Measurements from ENCODE around the gene MYO1D.

MYO1D gene

DNA sequence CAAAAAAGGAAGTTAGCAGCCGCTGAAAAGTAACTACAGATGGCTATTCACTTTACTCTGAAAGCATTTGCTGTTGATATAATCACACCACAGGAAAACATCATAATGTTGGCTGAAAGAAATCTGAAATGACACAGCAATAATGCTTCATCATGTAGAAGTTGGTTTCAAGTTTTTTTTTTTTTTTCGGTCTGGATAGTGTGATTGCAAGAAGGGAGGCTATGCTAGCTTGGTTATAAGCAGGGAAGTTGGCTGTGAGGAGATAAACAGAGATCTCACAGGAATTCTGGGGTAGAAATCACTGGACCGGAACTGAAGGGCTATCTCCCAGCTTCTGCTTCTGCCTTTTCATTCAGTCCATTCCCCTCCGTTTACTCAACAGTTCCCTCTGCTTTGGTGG is 57.9 kb downstream of the MYO1D start:
- DNase-seq (ENCODE audit: low read depth), result peak; percentile 47

DNA sequence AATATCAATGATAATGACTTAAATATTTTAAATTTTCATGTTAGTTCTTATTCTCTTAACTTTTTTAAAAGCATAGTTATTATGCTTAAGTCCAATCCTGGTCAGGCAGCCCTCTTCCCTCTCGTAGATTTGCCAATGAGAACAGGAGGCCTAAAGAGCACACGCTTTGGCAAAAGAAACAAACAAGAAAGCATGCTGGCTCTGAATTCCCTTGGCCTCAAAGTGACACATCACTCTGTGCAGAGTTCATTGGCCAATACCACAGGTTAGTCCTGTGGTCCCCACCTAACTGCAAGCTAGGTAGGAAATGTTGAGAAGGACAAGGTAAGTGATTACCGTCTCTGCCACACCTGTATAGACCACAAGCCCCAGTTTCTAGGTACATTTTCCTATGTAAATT is 61.5 kb downstream of the MYO1D start:
- no peak for DNase-seq (ENCODE audit: low read depth)

DNA sequence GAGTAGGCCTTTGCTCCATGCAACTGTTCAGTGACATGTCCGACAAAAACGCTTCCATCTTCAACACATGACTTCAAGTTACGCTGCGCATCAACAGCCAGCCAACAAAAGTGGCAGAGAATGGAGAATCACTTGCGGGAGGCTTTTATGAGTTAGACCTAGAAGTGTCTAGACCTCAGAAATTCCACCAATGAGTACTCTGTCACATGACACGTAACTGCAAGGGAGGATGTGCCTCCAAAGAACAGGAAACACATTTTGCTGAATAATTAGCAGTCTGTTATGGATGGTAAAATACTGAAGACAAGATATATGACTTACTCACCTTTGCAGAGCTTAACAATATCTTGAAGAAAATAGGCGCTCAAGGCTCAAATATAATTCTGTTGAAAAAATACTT is 62.1 kb downstream of the MYO1D start:
- no peak for DNase-seq (ENCODE audit: low read depth)

DNA sequence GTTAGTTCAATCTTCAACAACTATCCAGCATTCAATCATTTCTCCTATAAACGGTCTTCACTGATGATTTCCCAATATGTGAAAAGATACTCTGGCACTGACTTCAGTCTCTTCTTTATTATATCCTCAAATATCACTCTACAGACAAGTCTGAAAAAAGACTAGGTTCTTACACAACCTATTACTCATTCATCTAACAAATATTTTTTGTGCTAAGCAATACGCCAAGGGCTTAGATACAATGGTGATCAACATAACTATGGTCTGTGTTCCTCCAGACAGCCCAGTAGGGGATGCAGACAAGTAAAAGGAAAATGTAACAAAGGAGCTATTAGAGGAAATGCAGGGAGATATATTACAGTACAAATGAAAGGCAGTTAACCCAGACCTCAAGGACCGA is 63.9 kb downstream of the MYO1D start:
- peak; percentile 63 for DNase-seq (ENCODE audit: low read depth)

DNA sequence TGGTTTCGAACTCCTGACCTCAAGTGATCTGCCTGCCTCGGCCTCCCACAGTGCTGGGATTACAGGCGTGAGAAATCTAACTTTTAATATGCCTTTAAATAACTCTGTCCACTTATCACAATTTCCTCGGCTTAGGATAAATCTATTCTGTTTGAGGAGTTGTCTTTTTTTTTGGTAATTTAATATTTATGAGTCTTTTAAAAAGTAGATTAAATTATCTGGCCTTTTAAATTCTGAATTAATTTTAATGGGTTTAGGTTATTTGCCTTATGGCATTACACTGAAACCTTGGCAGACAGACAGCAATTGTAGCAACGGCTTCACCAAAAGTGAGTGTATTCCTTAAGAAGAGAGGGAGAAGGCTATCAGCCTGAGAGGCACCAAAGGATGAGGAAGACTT is 66.2 kb downstream of the MYO1D start:
- no peak for DNase-seq (ENCODE audit: low read depth)

DNA sequence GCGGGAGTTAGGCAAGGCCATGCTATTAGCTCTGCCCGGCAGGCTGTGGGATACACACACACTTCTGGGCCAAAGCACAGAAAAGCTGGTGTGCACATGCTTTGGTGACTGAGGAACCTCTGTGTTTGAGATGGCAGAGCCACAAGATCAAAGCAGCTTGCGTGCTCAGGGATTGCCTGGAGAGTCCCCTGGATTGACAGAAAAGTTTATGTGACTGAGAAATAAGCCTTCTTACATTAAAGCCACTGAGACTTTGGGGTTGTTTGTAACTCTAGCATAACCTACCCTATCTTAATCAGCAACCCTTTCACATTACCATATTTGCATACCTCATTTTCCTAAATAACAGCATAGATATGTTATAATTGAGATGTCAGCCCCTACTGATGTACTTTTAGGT is 69.3 kb downstream of the MYO1D start:
- no peak for DNase-seq (ENCODE audit: low read depth)

DNA sequence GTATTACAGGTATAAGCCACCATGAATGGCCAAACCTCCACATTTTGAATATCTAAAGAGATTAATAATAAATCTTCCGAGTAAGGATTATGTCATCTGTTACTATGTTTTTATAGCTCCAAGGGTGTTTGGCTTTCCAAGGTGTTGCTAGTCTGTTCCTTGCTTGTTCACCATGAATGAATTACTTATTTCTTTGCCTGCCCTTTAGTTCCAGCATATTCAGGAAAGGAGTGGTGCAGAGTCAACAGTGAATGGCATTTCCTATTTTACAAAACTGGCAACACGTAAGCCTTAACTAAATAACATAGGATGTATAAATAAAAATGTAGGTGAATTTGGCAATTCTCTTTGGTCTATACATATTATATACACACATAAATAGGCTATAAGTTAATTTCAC is 70.3 kb downstream of the MYO1D start:
- DNase-seq (ENCODE audit: low read depth), result no peak

DNA sequence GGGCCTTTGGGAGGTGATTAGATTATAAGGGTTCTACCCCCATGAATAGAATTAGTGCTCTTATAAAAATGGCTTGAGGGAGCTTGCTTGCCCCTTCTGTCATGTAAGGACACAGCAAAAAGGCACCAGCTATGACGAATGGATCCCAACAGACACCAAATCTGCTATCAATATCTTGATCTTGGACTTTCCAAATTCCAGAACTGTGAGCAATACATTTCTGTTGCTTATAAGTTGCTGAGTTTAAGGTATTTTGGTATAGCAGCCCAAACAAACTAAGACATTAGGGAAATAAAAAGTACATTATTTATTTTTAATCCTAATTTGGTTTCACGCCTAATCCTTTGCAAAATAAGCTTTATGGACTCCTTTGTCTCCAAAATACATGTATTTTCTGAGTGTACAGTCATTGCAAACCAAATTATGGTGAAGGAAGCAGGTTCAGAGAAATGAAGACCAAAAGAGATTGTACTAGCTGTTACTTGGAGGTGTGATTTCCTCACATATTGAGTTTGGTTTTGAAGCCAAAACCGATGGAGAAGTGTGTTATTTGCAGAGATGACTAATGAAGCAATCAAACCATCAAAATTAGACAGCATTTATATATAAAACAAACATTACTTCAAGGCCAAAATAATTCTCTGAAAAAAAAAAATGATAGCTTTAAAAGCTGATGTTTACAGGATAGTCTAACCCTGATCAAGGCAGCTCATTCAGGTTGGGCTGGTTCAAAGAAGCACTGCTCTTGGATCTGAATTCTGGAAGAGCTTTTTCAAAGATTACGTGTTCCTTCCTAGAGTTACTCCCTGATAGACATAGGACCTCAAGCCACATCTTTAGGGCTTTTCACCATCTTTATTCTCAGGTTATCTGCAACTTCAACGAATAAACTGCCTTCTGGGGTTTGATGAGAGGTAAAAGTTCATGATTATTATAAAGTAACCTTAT is 71.6 kb downstream of the MYO1D start:
- DNase-seq (ENCODE audit: low read depth), result no peak

DNA sequence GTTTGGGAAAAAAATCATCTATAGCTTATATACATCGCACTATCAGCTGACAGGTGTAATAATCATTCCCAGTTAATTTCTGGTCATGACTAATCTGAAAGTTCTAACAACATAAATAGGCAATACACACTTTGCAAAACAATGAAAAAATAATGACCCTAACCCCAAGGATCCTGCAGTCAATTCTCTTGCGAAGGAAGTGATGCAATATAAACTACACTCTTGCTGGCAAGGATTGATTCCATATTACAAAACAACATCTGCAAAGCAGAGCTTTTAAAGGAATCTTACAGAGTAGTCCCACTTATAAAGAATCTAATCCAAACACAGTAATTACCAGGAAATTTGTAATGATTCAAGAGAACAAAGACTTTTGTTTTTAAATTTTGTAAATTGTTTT is 73.4 kb downstream of the MYO1D start:
- DNase-seq (ENCODE audit: low read depth), result no peak

DNA sequence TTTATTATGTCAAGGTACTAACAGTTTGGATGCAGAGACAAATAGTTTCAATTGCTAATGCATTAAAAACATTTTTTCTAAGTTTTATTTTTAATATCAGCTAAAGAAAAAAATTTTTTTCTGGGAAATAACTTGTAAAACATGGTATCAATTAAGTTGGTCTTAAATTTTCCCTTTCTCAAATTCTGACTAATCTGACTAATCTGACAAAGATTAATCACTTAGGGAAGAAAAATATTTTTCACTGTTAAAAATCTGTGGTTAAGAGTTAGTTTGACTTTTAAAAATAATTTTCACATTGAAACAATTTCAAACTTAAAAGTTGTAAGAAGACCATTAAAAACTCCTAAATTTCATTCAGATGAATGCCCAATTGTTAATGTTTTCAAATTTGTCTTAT is 74.6 kb downstream of the MYO1D start:
- DNase-seq (ENCODE audit: low read depth), result no peak

DNA sequence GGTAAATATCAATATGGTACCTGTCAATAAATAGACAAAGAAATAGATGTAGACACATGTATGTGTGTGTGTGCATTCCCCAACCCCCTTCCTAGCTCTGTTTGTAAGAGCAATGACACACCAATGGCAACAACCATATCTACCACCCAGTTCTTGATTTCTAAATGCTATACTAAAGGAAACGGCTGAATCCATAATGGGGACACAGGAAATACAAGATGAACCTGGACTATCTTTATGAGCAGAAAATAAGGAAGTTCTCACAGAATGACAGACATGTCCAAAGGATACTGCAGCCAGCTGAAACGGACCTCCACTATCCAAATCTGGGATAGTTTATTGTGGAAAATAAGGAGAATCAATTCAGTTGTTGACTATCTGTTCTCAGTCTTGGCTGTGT is 75.3 kb downstream of the MYO1D start:
- no peak for DNase-seq (ENCODE audit: low read depth)

DNA sequence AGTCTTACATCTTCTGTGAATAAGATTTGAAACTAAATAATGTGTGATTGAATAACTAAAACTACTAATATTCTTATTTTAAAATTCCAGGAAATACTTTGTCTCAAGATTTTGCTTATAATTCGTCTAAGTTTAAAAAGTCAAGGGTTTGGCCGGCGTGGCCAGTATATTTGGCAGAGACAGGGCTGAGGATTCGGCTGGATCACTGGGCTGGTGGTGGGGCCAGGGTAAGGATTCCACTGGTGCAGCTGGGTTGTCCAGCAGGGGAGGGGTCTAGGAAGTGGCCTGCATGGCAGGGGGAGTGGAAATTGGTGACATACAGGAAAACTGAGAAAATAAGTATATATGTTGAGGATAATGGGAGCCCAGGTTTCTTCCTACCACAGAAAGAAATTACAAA is 75.7 kb downstream of the MYO1D start:
- no peak for DNase-seq (ENCODE audit: low read depth)

DNA sequence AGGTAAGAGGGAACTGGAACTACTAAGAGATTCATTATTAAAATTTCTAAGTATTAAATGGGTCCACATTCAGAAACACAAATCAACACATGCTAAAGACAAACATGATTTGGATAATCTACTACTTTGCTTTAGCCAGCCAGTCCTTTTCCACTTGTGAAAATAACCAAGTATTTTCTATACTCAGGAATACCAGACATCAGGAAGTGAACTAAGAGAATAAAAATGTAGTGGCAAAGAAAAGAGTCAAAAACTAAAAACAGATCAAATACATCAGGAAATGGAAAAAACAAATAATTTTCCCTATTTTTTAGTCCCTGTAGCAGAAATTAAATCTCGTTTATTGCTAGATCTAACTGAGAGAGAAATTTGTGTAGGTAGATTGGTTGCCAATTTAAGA is 78.0 kb downstream of the MYO1D start:
- DNase-seq (ENCODE audit: low read depth), result no peak

DNA sequence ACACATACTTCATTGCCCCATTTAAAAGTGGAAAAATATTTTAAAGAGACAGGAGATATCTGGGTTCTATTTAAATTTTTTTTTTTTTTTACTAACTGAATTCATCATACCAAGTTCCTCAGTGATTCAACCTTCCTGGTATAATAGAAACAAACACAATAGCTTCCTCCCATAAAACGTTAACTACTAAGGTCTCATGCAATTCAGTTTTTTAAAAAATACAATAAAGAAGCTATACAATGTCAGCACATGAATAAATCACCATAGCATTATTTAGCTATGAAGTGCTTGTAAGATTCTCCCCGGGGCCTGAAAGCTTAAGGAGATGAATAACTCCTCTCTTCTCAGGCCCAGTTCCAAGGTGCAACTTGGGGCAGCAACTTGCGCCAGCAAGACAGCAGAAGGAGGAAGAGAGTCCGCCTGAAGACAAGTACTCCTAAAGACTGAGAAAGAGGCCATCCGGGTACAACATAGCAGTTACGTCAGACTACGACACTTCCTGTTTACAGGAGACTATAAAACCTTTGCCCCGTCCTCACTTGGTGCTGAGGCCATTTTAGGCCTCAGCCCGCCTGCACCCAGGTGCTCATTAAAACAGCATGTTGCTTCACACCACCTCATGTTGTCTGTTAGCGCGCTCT is 81.5 kb downstream of the MYO1D start:
- DNase-seq (ENCODE audit: low read depth), result no peak

DNA sequence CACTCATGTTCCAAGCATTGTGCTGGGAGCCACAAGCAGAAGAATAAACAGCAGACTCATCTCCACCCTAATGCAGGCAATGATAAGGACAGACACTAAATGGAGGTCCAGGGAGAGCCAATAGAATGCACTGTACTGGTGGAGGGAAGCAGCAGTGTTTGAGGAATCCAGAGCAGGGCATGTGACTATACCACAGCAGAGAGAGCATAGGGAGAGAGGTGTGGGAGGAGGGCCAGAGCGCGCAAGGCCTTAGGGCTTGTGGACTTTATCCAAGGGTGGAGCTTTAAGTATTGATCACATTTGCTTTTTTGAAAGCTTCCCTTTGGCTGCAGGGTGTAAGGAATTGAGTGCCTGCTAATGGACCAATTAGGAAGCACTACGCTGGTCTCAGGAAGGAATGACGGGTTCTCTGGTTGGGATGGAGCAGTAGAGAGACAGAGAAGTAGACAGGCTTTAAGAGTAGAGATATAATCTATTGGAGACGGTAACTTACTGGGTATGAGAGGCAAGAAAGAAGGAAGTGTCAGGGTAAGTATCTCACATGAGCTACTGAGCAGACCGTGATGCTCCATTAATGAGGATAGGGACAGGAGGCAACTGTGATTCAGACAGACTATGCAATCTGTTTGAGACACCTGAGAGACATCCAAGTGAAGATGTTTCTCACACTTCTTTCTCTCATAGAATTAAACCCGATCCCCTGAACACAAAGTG is 82.2 kb downstream of the MYO1D start:
- DNase-seq (ENCODE audit: low read depth), result no peak

DNA sequence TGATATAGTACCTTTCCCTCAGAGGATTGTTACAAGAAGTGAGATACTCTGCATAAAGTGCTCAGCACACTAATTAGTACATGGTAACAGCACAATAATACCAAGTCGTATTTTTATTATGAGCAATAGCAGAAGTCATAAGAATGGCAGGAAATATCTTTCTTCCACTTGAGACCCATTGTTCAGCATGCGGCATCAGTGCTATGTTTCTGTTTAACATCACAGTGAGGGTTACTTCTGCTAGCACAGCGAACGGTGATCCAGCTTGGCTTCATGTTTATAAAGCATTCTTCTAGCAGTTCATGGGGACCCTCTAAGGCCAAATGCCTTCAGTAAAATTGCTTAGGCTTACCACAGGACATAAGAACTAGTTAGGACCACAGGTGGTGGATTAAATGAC is 83.1 kb downstream of the MYO1D start:
- DNase-seq (ENCODE audit: low read depth), result no peak

DNA sequence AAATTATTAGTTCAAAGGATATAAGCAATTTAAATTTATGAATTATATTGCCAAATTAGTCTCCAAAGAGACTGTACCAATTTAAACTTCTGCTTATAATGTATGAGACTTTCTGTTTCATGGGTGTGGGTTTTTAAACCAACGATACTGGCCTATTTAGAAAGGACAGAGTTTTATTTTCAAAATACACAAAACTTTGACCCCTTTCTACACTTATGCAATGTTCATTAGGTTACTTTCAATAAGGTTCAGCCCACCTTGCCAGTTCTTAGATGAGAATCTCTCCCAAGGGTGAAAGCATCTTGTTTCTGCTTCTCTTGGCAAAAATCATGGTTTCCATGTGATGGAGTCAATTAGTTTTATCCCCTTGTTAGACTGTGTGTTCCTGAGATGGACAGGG is 84.7 kb downstream of the MYO1D start:
- DNase-seq (ENCODE audit: low read depth), result no peak

DNA sequence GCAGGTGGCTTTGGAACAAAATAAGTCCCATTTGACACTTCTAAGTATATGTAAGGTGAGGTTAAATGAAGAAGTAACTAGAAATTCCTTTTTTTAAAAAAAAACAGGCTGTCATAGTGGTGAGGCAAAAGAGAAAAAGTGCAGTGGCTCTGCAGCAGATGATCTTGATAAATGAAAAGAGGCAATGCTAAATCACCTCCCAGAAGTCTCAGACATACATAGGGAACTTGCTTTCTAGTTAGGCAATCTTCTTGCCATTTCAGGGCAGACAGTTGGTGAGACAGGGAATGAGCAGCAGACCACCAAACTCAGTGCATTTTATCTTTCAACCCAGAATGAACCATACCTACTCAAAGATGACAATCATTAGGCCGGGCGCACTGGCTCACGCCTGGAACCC is 90.8 kb downstream of the MYO1D start:
- no peak for DNase-seq (ENCODE audit: low read depth)

DNA sequence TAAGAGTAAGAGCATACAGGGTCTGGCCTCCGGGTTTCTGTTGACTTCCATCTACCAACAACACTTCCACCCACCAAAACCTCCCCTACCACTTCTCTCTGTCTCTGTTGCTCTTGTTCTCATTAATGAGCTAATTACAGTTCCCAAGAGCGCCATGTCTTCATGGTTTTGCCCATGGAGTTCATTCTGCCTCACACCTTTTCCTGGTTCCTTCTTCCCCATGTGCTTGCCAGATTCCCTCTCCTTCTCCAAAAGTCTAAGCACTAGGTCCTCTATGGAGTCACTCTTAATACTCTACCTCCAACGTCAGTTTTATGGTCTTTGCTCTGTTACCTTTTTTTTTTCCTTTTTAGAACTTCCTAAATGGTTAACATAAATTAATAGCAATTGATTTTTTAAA is 92.8 kb downstream of the MYO1D start:
- no peak for DNase-seq (ENCODE audit: low read depth)

DNA sequence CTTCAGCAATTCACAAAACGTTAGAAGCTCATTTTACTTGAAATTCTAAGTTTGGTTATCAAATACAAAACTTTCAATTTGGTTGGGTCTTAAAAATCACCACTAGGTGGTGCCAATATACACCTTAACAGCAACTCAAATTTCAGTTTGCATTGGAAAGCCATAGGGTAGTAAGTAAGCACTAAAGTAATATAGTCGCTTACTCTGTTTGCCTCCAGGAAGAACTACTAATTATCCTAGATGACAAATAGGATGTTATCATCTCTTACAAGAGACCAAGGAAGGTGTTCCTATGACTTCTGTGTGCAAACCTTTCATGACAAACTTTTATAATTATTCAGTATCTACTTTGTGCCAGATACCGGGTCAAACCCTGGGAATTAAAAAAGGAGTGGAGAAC is 93.3 kb downstream of the MYO1D start:
- no peak for DNase-seq (ENCODE audit: low read depth)

DNA sequence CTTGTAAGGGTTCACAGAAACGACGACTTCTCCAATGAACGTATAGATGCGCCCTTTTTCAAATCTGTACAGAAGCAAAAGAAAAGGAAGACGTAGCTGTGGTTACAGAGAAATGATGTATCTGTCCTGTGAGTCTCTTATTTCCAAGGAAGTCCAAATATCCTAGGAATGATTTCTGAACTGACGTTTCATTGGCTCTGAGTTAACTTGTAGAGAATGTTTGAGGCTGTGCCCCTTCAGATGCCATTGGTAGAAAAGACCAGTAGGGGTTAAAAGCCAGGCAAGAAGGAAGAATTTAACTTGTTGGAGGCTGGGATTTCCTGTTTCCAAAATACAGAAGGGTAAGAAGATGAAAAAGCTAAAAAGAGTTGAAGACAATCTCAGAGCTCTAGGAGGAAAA is 96.2 kb downstream of the MYO1D start:
- no peak for DNase-seq (ENCODE audit: low read depth)

DNA sequence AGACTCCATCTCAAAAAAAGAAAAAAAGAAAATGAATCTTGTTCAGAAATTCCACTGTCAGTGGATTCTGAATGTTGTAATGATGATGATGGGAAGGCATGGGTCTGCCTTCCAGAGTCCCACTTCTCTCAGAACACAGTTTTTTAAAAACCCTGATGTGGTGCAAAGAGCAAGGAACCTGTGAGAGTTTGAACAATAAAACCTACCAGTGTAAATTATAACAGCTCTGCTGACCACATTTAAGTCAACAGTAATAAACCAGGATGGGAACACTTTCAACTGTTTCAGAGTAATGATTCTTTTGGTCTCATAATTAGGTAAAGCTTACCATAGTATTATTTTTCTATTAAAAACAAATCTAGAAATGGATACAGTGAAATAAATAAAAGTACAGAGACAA is 99.0 kb downstream of the MYO1D start:
- DNase-seq (ENCODE audit: low read depth), result no peak

DNA sequence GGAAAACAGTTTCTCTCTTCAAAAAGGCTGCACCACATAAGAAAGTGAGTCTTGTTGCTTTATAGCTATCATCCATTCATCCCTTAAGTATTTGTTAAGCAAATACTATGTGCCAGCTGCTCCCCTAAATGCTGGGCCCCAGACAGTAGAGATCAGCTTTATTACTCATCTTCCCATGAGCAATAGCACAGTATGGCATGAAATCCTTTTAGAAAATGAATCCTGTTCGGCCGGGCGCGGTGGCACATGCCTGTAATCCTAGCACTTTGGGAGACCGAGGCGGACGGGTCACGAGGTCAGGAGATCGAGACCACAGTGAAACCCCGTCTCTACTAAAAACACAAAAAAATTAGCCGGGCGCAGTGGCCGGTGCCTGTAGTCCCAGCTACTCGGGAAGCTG is 99.5 kb downstream of the MYO1D start:
- no peak for DNase-seq (ENCODE audit: low read depth)

All from GM04503 (cell line).